NCI-H748 treated with DMSO at 0.1 percent for 48 hours (cell line): ENCODE measurements around the gene BCAP31.
A peak's percentile ranks its signal among the peaks of the same experiment; 100 is the strongest.
"Not testable (repeated sequence)": the region's sequence is repeated elsewhere in the genome, so short reads cannot be mapped to it uniquely, and the experiment has no call there.

Source experiments
- DNase-seq: peaks from one replicate; lab custom pipeline; 2025; lab: John Stamatoyannopoulos, UW

The BCAP31 gene

GRCh38 chrX:153733651-153734240 is 9.6 kb upstream of the BCAP31 start:
- no peak for DNase-seq

GRCh38 chrX:153732401-153732800 is 8.2 kb upstream of the BCAP31 start:
- DNase-seq = no peak

- DNase-seq = no peak
Observed at GRCh38 chrX:153731845-153732215, 7.6 kb upstream of the BCAP31 start.

- no peak for DNase-seq
Observed at GRCh38 chrX:153731117-153731844, 7.1 kb upstream of the BCAP31 start.

- DNase-seq = not testable (repeated sequence)
Observed at GRCh38 chrX:153730115-153730514, 5.9 kb upstream of the BCAP31 start.

- DNase-seq = no peak
Observed at GRCh38 chrX:153728951-153729631, 4.9 kb upstream of the BCAP31 start.

GRCh38 chrX:153728095-153728494 is 3.9 kb upstream of the BCAP31 start:
- no peak for DNase-seq

- no peak for DNase-seq
Observed at GRCh38 chrX:153727123-153727931, 3.1 kb upstream of the BCAP31 start.

- DNase-seq = no peak
Observed at GRCh38 chrX:153726286-153727122, 2.3 kb upstream of the BCAP31 start.

GRCh38 chrX:153725832-153726285 is 1.7 kb upstream of the BCAP31 start:
- no peak for DNase-seq

GRCh38 chrX:153725039-153725831 is 1.0 kb upstream of the BCAP31 start:
- no peak for DNase-seq

- peak; percentile 51 for DNase-seq
Observed at GRCh38 chrX:153723351-153724251, 586 bp downstream of the BCAP31 start.

GRCh38 chrX:153722704-153723350 is 1.4 kb downstream of the BCAP31 start:
- no peak for DNase-seq

GRCh38 chrX:153719701-153720100 is 4.5 kb downstream of the BCAP31 start:
- DNase-seq = no peak

GRCh38 chrX:153719238-153719637 is 4.9 kb downstream of the BCAP31 start:
- no peak for DNase-seq

- DNase-seq = no peak
Observed at GRCh38 chrX:153717445-153717844, 6.7 kb downstream of the BCAP31 start.

GRCh38 chrX:153714256-153714655 is 9.9 kb downstream of the BCAP31 start:
- no peak for DNase-seq

GRCh38 chrX:153709726-153710674 is 14.2 kb downstream of the BCAP31 start:
- DNase-seq = no peak
